ENCODE data around the gene EIF2S2. TPM values are rescaled to one million over a fixed set of nuclear protein-coding genes. Genes with fewer than 3 reads are reported as not detected.

Gene EIF2S2
- total RNA-seq, 4 donors from 2014 or later = 39.0 to 79.3 (median 64.4) TPM

- 89 to 94% methylated on average over 3 of the region's 3 CpGs for WGBS, 2 donors
- Histone ChIP-seq H3K27ac (no peak overlapping the region), H3K27me3 (no peaks in the 10 kb centered on the region), H3K9me3 (no peaks in the 10 kb centered on the region), H3K36me3 (peaks cover 18 to 78% (median 25%) of the 10 kb centered on the region in 3 donors), H3K4me3 (no peak overlapping the region), H3K4me1 (peaks cover 8 to 64% (median 17%) of the 10 kb centered on the region in 3 donors)
- intact Hi-C loops (cut with DNase I) = no loop called here
- TF ChIP-seq POLR2A (IDR thresholded peaks at IDR 0.05) (no peak), CTCF (IDR thresholded peaks at IDR 0.05) (no peak)
- no peak for DNase-seq
Measured at GRCh38 chr20:34105978-34106675, 5.9 kb downstream of the EIF2S2 start.

GRCh38 chr20:34104059-34104458 lies 8.0 kb downstream of the EIF2S2 start:
- H3K27ac ChIP-seq = no peak overlapping the region
- peaks cover 18 to 90% (median 37%) of the 10 kb centered on the region in 3 donors for H3K36me3 ChIP-seq
- H3K4me1 ChIP-seq = peaks cover 0 to 50% (median 9%) of the 10 kb centered on the region in 3 donors
- no peak overlapping the region for H3K4me3 ChIP-seq
- 75 to 78% methylated on average over 3 of the region's 3 CpGs for WGBS, 2 donors
- H3K27me3 ChIP-seq = no peaks in the 10 kb centered on the region
- H3K9me3 ChIP-seq = no peaks in the 10 kb centered on the region
- intact Hi-C loops (cut with DNase I) = no loop called here
- TF ChIP-seq CTCF (IDR thresholded peaks at IDR 0.05) (no peak), POLR2A (IDR thresholded peaks at IDR 0.05) (no peak)
- no peak for DNase-seq

- intact Hi-C loops (cut with DNase I) = no loop called here
- Histone ChIP-seq H3K4me1 (peaks cover 0 to 32% (median 4%) of the 10 kb centered on the region in 3 donors), H3K27me3 (no peaks in the 10 kb centered on the region), H3K9me3 (no peaks in the 10 kb centered on the region), H3K27ac (no peak overlapping the region), H3K36me3 (peaks cover 24 to 99% (median 54%) of the 10 kb centered on the region in 3 donors), H3K4me3 (no peak overlapping the region)
- no peak for TF ChIP-seq POLR2A (IDR thresholded peaks at IDR 0.05)
- no peak for TF ChIP-seq CTCF (IDR thresholded peaks at IDR 0.05)
- 98 to 100% methylated on average over 2 of the region's 2 CpGs for WGBS, 2 donors
- DNase-seq = no peak
Measured at GRCh38 chr20:34102342-34102741, 9.7 kb downstream of the EIF2S2 start.

- no peaks in the 10 kb centered on the region for H3K9me3 ChIP-seq
- H3K27ac ChIP-seq = no peak overlapping the region
- peaks cover 0 to 15% (median 0%) of the 10 kb centered on the region in 3 donors for H3K4me1 ChIP-seq
- H3K4me3 ChIP-seq = no peak overlapping the region
- TF ChIP-seq POLR2A (IDR thresholded peaks at IDR 0.05) (no peak), CTCF (IDR thresholded peaks at IDR 0.05) (no peak)
- 60 to 76% methylated on average over 3 of the region's 3 CpGs for WGBS, 2 donors
- peaks cover 29 to 100% (median 70%) of the 10 kb centered on the region in 3 donors for H3K36me3 ChIP-seq
- intact Hi-C loops (cut with DNase I) = no loop called here
- no peak for DNase-seq
- no peaks in the 10 kb centered on the region for H3K27me3 ChIP-seq
Measured at GRCh38 chr20:34100576-34100975, 11.5 kb downstream of the EIF2S2 start.

GRCh38 chr20:34099675-34100074 lies 12.4 kb downstream of the EIF2S2 start:
- peaks cover 0 to 7% (median 0%) of the 10 kb centered on the region in 3 donors for H3K4me1 ChIP-seq
- H3K27ac ChIP-seq = no peak overlapping the region
- no peaks in the 10 kb centered on the region for H3K9me3 ChIP-seq
- 76 to 87% methylated on average over 5 of the region's 5 CpGs for WGBS, 2 donors
- TF ChIP-seq CTCF (IDR thresholded peaks at IDR 0.05) (no peak), POLR2A (IDR thresholded peaks at IDR 0.05) (no peak)
- H3K36me3 ChIP-seq = peaks cover 23 to 100% (median 67%) of the 10 kb centered on the region in 3 donors
- H3K4me3 ChIP-seq = no peak overlapping the region
- intact Hi-C loops (cut with DNase I) = no loop called here
- no peaks in the 10 kb centered on the region for H3K27me3 ChIP-seq
- DNase-seq = no peak
